Activated B cell treated with CpG ODN at 0.5 μM for 24 hours (primary cell): ENCODE measurements around the gene RPS6KA1. TPM values are rescaled to one million over a fixed set of nuclear protein-coding genes. Genes with fewer than 3 reads are reported as not detected.
"Not testable (repeated sequence)": the region's sequence is repeated elsewhere in the genome, so short reads cannot be mapped to it uniquely, and the experiment has no call there.

Experiments
- ATAC-seq: fragments of 200-7000 bp; cut with Tn5 transposase; one replicate; pipeline ENCODE4 v1.10.0; 2021; ENCODE audit warnings: low read depth, mild to moderate bottlenecking, moderate library complexity
- CTCF ChIA-PET: fragments of 350-600 bp; sonication (Branson Sonifier 250); formaldehyde crosslinking; loops from one replicate; lab custom pipeline; 2021; ENCODE audit warnings: antibody characterized with exemption; lab: Charles Lee
- POLR2A ChIA-PET: fragments of 350-600 bp; sonication (Branson Sonifier 250); formaldehyde crosslinking; loops from one replicate; lab custom pipeline; 2021; ENCODE audit warnings: antibody characterized with exemption; lab: Charles Lee
- DNase-seq: peaks from one replicate; pipeline ENCODE4 v3.0.0; 2022
- H3K27ac Mint-ChIP-seq: one replicate; pipeline ENCODE4 v1.8.0; 2020; ENCODE audit warnings: mixed read lengths
- H3K27me3 Mint-ChIP-seq: one replicate; pipeline ENCODE4 v1.8.0; 2021; ENCODE audit warnings: mixed read lengths
- H3K36me3 Mint-ChIP-seq: one replicate; pipeline ENCODE4 v1.8.0; 2021; ENCODE audit warnings: low read depth, mixed read lengths
- H3K4me1 Mint-ChIP-seq: one replicate; pipeline ENCODE4 v1.8.0; 2021; ENCODE audit warnings: mixed read lengths
- H3K4me3 Mint-ChIP-seq: one replicate; pipeline ENCODE4 v1.8.0; 2020; ENCODE audit warnings: mild to moderate bottlenecking, mixed read lengths
- H3K9me3 Mint-ChIP-seq: one replicate; pipeline ENCODE4 v1.8.0; 2020; ENCODE audit warnings: mixed read lengths
- intact Hi-C: fragments of 100-400 bp; cut with micrococcal nuclease; formaldehyde crosslinking; loops from one replicate; pipeline ENCODE4 v1.15.1; 2024
- total RNA-seq: library from RNA; stranded (reverse); gene quantifications from 2 replicates; pipeline ENCODE4 v1.2.3, GENCODE V29; 2022
- TF ChIP-seq, protein P1 (sequence below): fragments of 200-600 bp; IDR thresholded peaks from one replicate; pipeline ENCODE4 v1.8.0; 2022; ENCODE audit warnings: antibody characterized with exemption, mild to moderate bottlenecking

RPS6KA1 gene
- total RNA-seq, 1 donor from 2014 or later = 150 TPM

DNA sequence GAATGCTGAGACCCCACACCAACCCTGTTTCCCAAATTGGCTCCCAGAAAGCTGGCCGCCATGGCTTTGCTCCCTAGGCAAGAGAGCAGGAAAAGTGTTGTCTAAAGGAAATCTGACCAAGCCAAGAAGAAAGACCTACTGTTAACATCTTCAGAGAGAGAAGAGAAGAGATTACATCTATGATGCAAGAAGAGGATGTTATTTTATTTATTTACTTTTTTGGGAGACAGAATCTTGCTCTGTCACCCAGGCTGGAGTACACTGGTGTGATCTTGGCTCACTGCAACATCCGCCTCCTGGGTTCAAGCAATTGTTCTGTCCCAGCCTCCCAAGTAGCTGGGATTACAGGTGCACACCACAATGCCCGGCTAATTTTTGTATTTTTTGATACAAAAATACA, 35.6 kb upstream of the RPS6KA1 start:
- TF ChIP-seq, protein P1, sequence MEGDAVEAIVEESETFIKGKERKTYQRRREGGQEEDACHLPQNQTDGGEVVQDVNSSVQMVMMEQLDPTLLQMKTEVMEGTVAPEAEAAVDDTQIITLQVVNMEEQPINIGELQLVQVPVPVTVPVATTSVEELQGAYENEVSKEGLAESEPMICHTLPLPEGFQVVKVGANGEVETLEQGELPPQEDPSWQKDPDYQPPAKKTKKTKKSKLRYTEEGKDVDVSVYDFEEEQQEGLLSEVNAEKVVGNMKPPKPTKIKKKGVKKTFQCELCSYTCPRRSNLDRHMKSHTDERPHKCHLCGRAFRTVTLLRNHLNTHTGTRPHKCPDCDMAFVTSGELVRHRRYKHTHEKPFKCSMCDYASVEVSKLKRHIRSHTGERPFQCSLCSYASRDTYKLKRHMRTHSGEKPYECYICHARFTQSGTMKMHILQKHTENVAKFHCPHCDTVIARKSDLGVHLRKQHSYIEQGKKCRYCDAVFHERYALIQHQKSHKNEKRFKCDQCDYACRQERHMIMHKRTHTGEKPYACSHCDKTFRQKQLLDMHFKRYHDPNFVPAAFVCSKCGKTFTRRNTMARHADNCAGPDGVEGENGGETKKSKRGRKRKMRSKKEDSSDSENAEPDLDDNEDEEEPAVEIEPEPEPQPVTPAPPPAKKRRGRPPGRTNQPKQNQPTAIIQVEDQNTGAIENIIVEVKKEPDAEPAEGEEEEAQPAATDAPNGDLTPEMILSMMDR = no peak
- no peaks in the 10 kb centered on the region for H3K36me3 Mint-ChIP-seq
- ATAC-seq = no peak
- ChIA-PET CTCF (no interaction called here), POLR2A (interaction anchor here (1.2 kb wide), 1 partner anchor 21 kb away, joined by 3 read pairs; no protein-coding TSS in a partner anchor)
- H3K4me1 Mint-ChIP-seq = peaks cover 4% of the 10 kb centered on the region
- intact Hi-C loops = no loop called here
- H3K27ac Mint-ChIP-seq = no peak overlapping the region
- H3K4me3 Mint-ChIP-seq = no peak overlapping the region
- no peaks in the 10 kb centered on the region for H3K27me3 Mint-ChIP-seq
- DNase-seq = no peak
- H3K9me3 Mint-ChIP-seq = no peaks in the 10 kb centered on the region

GRCh38 chr1:26496861-26497260, 32.7 kb upstream of the RPS6KA1 start:
- DNase-seq = no peak
- ChIA-PET POLR2A (interaction anchor here (0.6 to 0.7 kb wide), 3 partner anchors 16 to 1639 kb away, joined by 4 to 5 read pairs (median 5); no protein-coding TSS in a partner anchor), CTCF (no interaction called here)
- TF ChIP-seq, protein P1 = no peak
- H3K27ac Mint-ChIP-seq = no peak overlapping the region
- H3K4me3 Mint-ChIP-seq = no peak overlapping the region
- H3K27me3 Mint-ChIP-seq = no peaks in the 10 kb centered on the region
- no peaks in the 10 kb centered on the region for H3K36me3 Mint-ChIP-seq
- peaks cover 11% of the 10 kb centered on the region for H3K4me1 Mint-ChIP-seq
- intact Hi-C loops = no loop called here
- ATAC-seq = no peak
- no peaks in the 10 kb centered on the region for H3K9me3 Mint-ChIP-seq

GRCh38 chr1:26498894-26499293, 30.7 kb upstream of the RPS6KA1 start:
- DNase-seq (no peak), ATAC-seq (no peak)
- TF ChIP-seq, protein P1 = no peak
- Mint-ChIP-seq H3K27ac (peak overlapping the region; percentile 24), H3K4me3 (no peak overlapping the region), H3K27me3 (no peaks in the 10 kb centered on the region), H3K36me3 (no peaks in the 10 kb centered on the region), H3K4me1 (peaks cover 8% of the 10 kb centered on the region), H3K9me3 (no peaks in the 10 kb centered on the region)
- ChIA-PET POLR2A (interaction anchor here (3.4 to 4.1 kb wide), 2 partner anchors 27 to 290 kb away, joined by 30 to 47 read pairs; partner anchors contain the start of genes HMGN2 and PIGV), CTCF (interaction anchor here (1.0 kb wide), 1 partner anchor 290 kb away, joined by 4 read pairs; no protein-coding TSS in a partner anchor)
- intact Hi-C loops = no loop called here

GRCh38 chr1:26500488-26501175, 28.9 kb upstream of the RPS6KA1 start:
- ChIA-PET CTCF (interaction anchor here (0.6 to 2.5 kb wide), 18 partner anchors 10 to 289 kb away, joined by 3 to 30 read pairs (median 6); partner anchors contain the start of genes DHDDS, HMGN2 and RPS6KA1), POLR2A (interaction anchor here (0.5 to 4.1 kb wide), 38 partner anchors 11 to 1269 kb away, joined by 3 to 115 read pairs (median 4); partner anchors contain the start of genes CEP85, DHDDS, GPATCH3 and GPN2)
- H3K36me3 Mint-ChIP-seq = no peaks in the 10 kb centered on the region
- DNase-seq = peak; percentile 94
- peaks cover 8% of the 10 kb centered on the region for H3K4me1 Mint-ChIP-seq
- no peaks in the 10 kb centered on the region for H3K27me3 Mint-ChIP-seq
- peak; percentile 77 for ATAC-seq
- peak overlapping the region; percentile 90 for H3K4me3 Mint-ChIP-seq
- TF ChIP-seq, protein P1 = no peak
- intact Hi-C loops = loop anchor here (1.0 to 5.0 kb wide), 9 partner anchors 28 to 367 kb away; partner anchors contain the start of genes ARID1A, DHDDS, HMGN2 and RPS6KA1
- no peaks in the 10 kb centered on the region for H3K9me3 Mint-ChIP-seq
- peak overlapping the region; percentile 93 for H3K27ac Mint-ChIP-seq

- ATAC-seq, DNase-seq, H3K9me3 Mint-ChIP-seq, H3K27ac Mint-ChIP-seq, H3K36me3 Mint-ChIP-seq, CTCF ChIA-PET, H3K4me3 Mint-ChIP-seq, H3K27me3 Mint-ChIP-seq, intact Hi-C loops, H3K4me1 Mint-ChIP-seq: not testable (repeated sequence)
- POLR2A ChIA-PET = interaction anchor here (0.6 to 1.2 kb wide), 2 partner anchors 11 to 96 kb away, joined by 4 to 9 read pairs; no protein-coding TSS in a partner anchor
Observed at GRCh38 chr1:26510711-26511110, 18.9 kb upstream of the RPS6KA1 start.

DNA sequence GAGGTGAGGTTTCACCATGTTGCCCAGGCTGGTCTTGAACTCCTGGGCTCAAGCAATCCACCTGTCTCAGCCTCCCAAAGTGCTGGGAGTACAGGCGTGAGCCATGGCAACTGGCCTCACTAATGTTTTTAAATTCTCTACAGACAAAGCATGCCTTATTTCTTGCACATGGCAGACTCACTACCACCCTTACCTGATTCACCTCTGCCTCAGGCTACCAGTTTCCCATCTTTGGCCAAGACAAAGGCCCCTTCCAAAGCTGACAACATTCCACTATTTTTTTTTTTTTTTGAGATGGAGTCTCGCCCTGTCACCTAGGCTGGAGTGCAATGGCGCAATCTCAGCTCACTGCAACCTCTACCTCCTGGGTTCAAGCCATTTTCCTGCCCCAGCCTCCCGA, 13.7 kb upstream of the RPS6KA1 start:
- H3K4me3 Mint-ChIP-seq, H3K27me3 Mint-ChIP-seq, H3K9me3 Mint-ChIP-seq, H3K4me1 Mint-ChIP-seq, intact Hi-C loops, H3K27ac Mint-ChIP-seq, ATAC-seq, DNase-seq, H3K36me3 Mint-ChIP-seq: not testable (repeated sequence)
- POLR2A ChIA-PET = interaction anchor here (1.0 kb wide), 1 partner anchor 14 kb away, joined by 7 read pairs; the partner anchor contains the start of gene RPS6KA1
- CTCF ChIA-PET = interaction anchor here (0.7 to 1.3 kb wide), 2 partner anchors 16 to 23 kb away, joined by 3 read pairs; no protein-coding TSS in a partner anchor
